ENCODE measurements around the gene MRPL41.
A peak's percentile ranks its signal among the peaks of the same experiment; 100 is the strongest.
"Not testable (repeated sequence)": the region's sequence is repeated elsewhere in the genome, so short reads cannot be mapped to it uniquely, and the experiment has no call there.

MRPL41 gene

DNA sequence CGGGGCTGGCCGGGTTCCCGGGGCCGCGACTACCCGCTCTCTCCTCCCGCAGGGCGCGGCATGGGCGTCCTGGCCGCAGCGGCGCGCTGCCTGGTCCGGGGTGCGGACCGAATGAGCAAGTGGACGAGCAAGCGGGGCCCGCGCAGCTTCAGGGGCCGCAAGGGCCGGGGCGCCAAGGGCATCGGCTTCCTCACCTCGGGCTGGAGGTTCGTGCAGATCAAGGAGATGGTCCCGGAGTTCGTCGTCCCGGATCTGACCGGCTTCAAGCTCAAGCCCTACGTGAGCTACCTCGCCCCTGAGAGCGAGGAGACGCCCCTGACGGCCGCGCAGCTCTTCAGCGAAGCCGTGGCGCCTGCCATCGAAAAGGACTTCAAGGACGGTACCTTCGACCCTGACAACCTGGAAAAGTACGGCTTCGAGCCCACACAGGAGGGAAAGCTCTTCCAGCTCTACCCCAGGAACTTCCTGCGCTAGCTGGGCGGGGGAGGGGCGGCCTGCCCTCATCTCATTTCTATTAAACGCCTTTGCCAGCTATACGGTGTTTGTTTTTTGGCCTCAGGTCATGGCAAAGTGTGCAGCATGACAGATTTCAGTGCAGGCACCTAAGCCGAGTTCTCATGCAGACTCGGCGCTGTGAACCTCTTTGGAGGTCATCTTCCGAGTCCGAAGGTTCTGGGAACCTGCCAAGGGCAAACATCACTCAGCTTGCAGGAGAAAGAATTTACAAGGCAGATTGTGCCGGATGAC, 516 bp downstream of the MRPL41 start:
- peaks cover 32% of the 10 kb centered on the region for H3K36me3 Mint-ChIP-seq (ENCODE audit: low read depth)
- H3K4me1 Mint-ChIP-seq: peaks cover 19% of the 10 kb centered on the region
- TF ChIP-seq, protein P1, sequence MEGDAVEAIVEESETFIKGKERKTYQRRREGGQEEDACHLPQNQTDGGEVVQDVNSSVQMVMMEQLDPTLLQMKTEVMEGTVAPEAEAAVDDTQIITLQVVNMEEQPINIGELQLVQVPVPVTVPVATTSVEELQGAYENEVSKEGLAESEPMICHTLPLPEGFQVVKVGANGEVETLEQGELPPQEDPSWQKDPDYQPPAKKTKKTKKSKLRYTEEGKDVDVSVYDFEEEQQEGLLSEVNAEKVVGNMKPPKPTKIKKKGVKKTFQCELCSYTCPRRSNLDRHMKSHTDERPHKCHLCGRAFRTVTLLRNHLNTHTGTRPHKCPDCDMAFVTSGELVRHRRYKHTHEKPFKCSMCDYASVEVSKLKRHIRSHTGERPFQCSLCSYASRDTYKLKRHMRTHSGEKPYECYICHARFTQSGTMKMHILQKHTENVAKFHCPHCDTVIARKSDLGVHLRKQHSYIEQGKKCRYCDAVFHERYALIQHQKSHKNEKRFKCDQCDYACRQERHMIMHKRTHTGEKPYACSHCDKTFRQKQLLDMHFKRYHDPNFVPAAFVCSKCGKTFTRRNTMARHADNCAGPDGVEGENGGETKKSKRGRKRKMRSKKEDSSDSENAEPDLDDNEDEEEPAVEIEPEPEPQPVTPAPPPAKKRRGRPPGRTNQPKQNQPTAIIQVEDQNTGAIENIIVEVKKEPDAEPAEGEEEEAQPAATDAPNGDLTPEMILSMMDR (IDR thresholded peaks at IDR 0.05; ENCODE audit: unreplicated experiment in 3 of 3): no peak
- peak overlapping the region; percentile 89 to 96 (median 94) for H3K4me3 Mint-ChIP-seq
- peak overlapping the region; percentile 66 to 78 (median 76) for H3K27ac Mint-ChIP-seq
- no peaks in the 10 kb centered on the region for H3K27me3 Mint-ChIP-seq (ENCODE audit: low read depth)
- no peaks in the 10 kb centered on the region for H3K9me3 Mint-ChIP-seq

DNA sequence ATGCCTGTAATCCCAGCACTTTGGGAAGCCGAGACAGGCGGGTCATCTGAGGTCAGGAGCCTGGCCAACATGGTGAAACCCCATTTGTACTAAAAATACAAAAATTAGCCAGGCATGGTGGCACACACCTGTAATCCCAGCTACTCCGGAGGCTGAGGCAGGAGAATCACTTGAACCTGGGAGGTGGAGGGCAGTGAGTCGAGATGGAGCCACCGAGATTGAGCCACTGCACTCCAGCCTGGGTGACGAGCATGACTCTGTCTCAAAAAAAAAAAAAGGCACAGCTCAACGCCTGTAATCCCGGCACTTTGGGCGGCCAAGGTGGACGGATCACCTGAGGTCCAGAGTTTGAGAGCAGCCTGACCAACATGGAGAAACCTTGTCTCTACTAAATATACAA, 2.0 kb downstream of the MRPL41 start:
- peaks cover 19% of the 10 kb centered on the region for H3K4me1 Mint-ChIP-seq
- H3K27me3 Mint-ChIP-seq (ENCODE audit: low read depth); H3K27ac Mint-ChIP-seq; H3K9me3 Mint-ChIP-seq: not testable (repeated sequence)
- peaks cover 37% of the 10 kb centered on the region for H3K36me3 Mint-ChIP-seq (ENCODE audit: low read depth)
- peak overlapping the region in 2 of 3 experiments; percentile 57 to 80 for H3K4me3 Mint-ChIP-seq

DNA sequence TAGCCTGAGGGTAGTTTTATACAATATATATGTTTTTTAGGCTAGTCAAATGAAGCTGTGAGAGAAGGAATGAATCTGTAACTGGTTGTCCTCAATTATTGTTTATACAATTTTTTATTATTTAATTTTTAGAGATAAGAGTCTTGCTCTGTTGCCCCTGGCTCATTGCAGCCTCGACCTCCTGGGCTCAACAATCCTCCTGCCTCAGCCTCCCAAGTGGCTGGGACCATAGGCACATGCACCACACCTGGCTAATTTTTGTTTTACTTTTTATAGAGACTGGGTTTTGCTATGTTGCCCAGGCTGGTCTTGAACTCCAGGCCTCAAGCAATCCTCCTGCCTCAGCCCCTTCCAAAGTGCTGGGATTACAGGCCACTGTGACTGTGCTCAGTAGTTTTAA, 2.7 kb downstream of the MRPL41 start:
- H3K4me1 Mint-ChIP-seq: peaks cover 19% of the 10 kb centered on the region
- H3K27me3 Mint-ChIP-seq (ENCODE audit: low read depth): no peaks in the 10 kb centered on the region
- peaks cover 37% of the 10 kb centered on the region for H3K36me3 Mint-ChIP-seq (ENCODE audit: low read depth)
- H3K9me3 Mint-ChIP-seq: no peaks in the 10 kb centered on the region
- no peak overlapping the region for H3K27ac Mint-ChIP-seq
- peak overlapping the region in 2 of 3 experiments; percentile 57 to 65 for H3K4me3 Mint-ChIP-seq
- TF ChIP-seq, protein P1 (IDR thresholded peaks at IDR 0.05; ENCODE audit: unreplicated experiment in 3 of 3): no peak

DNA sequence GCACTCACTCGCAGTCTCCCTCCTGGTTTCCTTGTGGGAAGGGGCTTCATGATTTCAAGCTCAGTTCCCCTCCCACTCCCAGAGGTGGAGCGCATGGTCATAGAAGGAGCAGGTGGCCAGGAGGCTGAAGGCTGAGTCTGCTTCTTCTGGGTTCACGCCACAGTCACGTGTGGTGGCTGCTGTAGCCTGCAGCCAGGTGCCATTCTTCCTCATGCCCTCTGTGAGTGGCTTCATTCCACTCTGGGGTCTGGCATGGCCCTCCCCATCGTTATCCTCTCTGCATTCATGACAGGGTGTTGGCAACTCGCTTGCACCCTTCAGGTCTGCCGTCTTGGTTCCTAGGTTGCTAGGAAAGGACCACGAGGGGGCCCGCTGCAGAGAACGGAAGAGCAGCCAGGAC, 3.5 kb downstream of the MRPL41 start:
- Mint-ChIP-seq H3K27ac (no peak overlapping the region), H3K4me3 (peak overlapping the region in 1 of 3 experiments; percentile 16), H3K9me3 (no peaks in the 10 kb centered on the region), H3K36me3 (ENCODE audit: low read depth) (peaks cover 46% of the 10 kb centered on the region), H3K4me1 (peaks cover 21% of the 10 kb centered on the region), H3K27me3 (ENCODE audit: low read depth) (no peaks in the 10 kb centered on the region)
- TF ChIP-seq, protein P1 (IDR thresholded peaks at IDR 0.05; ENCODE audit: unreplicated experiment in 3 of 3): no peak

DNA sequence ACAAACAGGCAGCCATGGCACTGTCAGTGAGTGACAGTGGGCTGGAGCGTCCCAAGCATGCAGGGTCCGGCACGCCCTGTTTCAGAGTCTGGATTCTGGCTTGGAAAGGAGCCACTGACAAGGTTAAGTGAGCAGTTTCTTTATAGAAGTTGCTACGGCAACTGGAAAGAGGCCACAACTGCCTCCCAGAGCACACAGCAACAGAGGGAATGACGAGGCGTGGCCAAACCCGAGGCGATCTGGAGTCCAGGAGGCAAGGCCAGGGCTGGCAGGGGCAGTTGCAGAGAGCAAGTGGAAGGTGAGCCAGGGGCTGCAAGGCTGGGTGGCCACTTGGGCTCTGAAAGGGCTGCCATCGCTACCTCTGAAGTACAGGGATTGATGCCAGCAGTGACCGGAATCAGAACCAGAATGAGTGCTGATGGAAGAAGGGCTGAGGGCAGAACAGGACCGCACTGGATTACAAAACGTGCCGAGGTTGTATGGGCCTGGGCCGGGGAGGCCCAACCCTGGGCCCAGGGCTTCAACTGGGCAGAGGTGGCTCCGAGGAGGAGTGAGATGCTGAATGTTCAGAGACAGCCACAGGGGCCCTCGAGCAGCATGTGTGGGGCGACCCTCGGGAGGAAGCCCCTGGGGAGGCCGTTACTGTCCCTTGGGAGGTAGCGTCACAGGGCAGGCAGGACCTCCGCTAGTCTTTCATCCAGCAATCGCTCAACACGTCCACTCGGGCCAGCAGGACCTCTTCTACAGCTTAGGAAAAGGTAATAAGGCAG, 4.6 kb downstream of the MRPL41 start:
- TF ChIP-seq, protein P1 (IDR thresholded peaks at IDR 0.05; ENCODE audit: unreplicated experiment in 3 of 3): no peak
- Mint-ChIP-seq H3K9me3 (no peaks in the 10 kb centered on the region), H3K4me3 (no peak overlapping the region), H3K4me1 (peaks cover 20% of the 10 kb centered on the region), H3K27me3 (ENCODE audit: low read depth) (no peaks in the 10 kb centered on the region), H3K27ac (peak overlapping the region in 1 of 3 experiments; percentile 48), H3K36me3 (ENCODE audit: low read depth) (peaks cover 51% of the 10 kb centered on the region)

DNA sequence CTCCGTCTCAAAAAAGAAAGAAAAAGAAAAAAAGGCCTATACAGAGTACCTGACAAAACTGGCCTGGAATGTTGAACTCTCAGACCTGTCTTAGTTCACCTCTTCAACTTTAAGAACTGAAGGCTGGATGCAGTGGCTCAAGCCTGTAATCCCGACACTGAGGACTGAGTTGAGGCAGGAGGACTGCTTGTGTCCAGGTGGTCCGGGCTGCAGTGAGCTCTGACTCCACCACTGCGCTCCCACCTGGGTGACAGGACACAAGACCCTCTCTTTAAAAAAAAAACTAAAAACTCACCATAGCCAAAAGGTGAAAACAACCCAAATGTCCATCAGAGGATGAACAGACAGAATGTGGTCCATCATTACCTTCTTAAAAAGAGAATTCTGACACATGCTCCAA, 6.4 kb downstream of the MRPL41 start:
- TF ChIP-seq, protein P1 (IDR thresholded peaks at IDR 0.05; ENCODE audit: unreplicated experiment in 3 of 3): no peak
- peaks cover 15% of the 10 kb centered on the region for H3K4me1 Mint-ChIP-seq
- H3K36me3 Mint-ChIP-seq (ENCODE audit: low read depth): peaks cover 68% of the 10 kb centered on the region
- no peaks in the 10 kb centered on the region for H3K27me3 Mint-ChIP-seq (ENCODE audit: low read depth)
- H3K4me3 Mint-ChIP-seq: no peak overlapping the region
- no peak overlapping the region for H3K27ac Mint-ChIP-seq
- no peaks in the 10 kb centered on the region for H3K9me3 Mint-ChIP-seq

Data from nephron (organoid).